Measurements from ENCODE around the gene TRERF1.

TRERF1 gene

GRCh38 chr6:42243046-42243445 is 208.7 kb downstream of the TRERF1 start:
- no peaks in the 10 kb centered on the region for H3K27me3 Mint-ChIP-seq
- H3K9me3 Mint-ChIP-seq: no peaks in the 10 kb centered on the region
- no peaks in the 10 kb centered on the region for H3K4me1 Mint-ChIP-seq
- ATAC-seq (no peak), DNase-seq (no peak)
- H3K27ac Mint-ChIP-seq: no peak overlapping the region
- no peak overlapping the region for H3K4me3 Mint-ChIP-seq
- H3K36me3 Mint-ChIP-seq (ENCODE audit: low read depth): peaks cover 1% of the 10 kb centered on the region

GRCh38 chr6:42241915-42242314 is 209.8 kb downstream of the TRERF1 start:
- DNase-seq (no peak), ATAC-seq (no peak)
- no peak overlapping the region for H3K27ac Mint-ChIP-seq
- no peak overlapping the region for H3K4me3 Mint-ChIP-seq
- peaks cover 1% of the 10 kb centered on the region for H3K36me3 Mint-ChIP-seq (ENCODE audit: low read depth)
- H3K9me3 Mint-ChIP-seq: no peaks in the 10 kb centered on the region
- H3K27me3 Mint-ChIP-seq: no peaks in the 10 kb centered on the region
- H3K4me1 Mint-ChIP-seq: peaks cover 2% of the 10 kb centered on the region

GRCh38 chr6:42239736-42240375 is 211.9 kb downstream of the TRERF1 start:
- peaks cover 9% of the 10 kb centered on the region for H3K4me1 Mint-ChIP-seq
- no peaks in the 10 kb centered on the region for H3K27me3 Mint-ChIP-seq
- no peaks in the 10 kb centered on the region for H3K36me3 Mint-ChIP-seq (ENCODE audit: low read depth)
- DNase-seq: no peak
- no peak overlapping the region for H3K27ac Mint-ChIP-seq
- no peak for ATAC-seq
- H3K4me3 Mint-ChIP-seq: no peak overlapping the region
- no peaks in the 10 kb centered on the region for H3K9me3 Mint-ChIP-seq

- H3K36me3 Mint-ChIP-seq (ENCODE audit: low read depth): no peaks in the 10 kb centered on the region
These were observed 212.4 kb downstream of the TRERF1 start for GRCh38 chr6:42239333-42239732.

DNA sequence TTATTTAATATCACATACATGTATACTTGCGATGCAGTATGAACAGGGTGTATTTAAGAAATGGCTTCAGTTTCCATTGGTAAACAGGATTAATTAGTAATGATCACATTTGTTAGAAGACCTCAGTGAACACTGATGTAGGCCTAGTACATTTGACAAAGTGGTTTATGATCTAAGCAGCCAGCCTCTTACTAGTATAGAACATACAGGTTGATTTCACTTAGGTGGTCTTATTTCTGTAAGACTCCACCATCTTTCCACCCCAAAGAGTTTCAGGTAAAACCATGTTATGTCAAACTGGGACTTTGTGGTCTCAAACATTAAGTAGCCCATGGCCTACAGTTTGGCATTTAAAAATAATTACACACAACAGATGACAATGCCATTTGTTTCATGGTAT is 213.9 kb downstream of the TRERF1 start:
- ATAC-seq (no peak), DNase-seq (no peak)
- H3K4me1 Mint-ChIP-seq: peaks cover 9% of the 10 kb centered on the region
- no peaks in the 10 kb centered on the region for H3K36me3 Mint-ChIP-seq (ENCODE audit: low read depth)
- H3K4me3 Mint-ChIP-seq: no peak overlapping the region
- no peaks in the 10 kb centered on the region for H3K27me3 Mint-ChIP-seq
- H3K9me3 Mint-ChIP-seq: no peaks in the 10 kb centered on the region
- H3K27ac Mint-ChIP-seq: no peak overlapping the region

More at GRCh38 chr6:42239333-42239732, 212.4 kb downstream of the TRERF1 start:
- no peaks in the 10 kb centered on the region for H3K27me3 Mint-ChIP-seq
- H3K9me3 Mint-ChIP-seq: no peaks in the 10 kb centered on the region
- no peak overlapping the region for H3K4me3 Mint-ChIP-seq
- H3K27ac Mint-ChIP-seq: no peak overlapping the region
- peaks cover 9% of the 10 kb centered on the region for H3K4me1 Mint-ChIP-seq
- DNase-seq: no peak
- no peak for ATAC-seq

DNA sequence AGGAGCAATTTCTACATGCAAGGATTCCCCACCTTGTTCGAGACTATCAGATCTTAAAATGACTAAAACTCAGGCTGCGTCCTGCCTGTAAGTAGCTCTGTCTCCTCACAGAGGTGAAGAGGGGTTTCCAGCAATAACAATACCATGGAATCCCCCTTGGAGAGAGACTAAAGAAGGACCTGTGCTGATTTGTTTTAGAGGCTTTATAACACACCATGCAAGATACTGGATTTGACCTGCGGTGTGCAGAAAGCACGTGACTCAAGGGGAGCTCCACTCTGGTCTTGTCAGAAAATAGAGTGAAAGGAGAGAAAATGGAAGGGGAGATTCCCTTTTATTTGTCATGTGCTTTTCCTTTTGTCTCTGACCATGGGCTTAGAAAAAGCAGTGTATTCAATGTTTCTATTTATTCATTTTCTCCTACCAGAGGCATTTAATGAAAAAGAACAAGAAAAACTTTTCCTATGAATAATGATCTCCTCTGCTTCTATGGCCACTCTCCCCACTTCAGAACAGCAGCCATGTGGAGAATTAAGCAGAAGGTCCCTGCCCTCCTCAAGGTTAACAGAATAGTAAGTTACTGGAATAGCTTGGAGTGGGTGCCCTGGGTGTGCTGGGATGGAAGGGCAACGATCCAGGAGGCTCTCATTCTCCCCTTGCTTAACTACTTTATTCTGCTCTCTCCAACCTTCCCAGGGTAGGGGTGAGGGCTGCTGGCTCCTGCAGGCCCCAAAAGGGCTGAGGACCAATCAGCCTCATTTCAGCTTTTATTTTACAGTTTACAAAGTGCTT is 214.8 kb downstream of the TRERF1 start:
- DNase-seq: no peak
- H3K4me3 Mint-ChIP-seq: no peak overlapping the region
- no peaks in the 10 kb centered on the region for H3K36me3 Mint-ChIP-seq (ENCODE audit: low read depth)
- no peaks in the 10 kb centered on the region for H3K9me3 Mint-ChIP-seq
- H3K27ac Mint-ChIP-seq: peak overlapping the region; percentile 37
- H3K27me3 Mint-ChIP-seq: no peaks in the 10 kb centered on the region
- H3K4me1 Mint-ChIP-seq: peaks cover 9% of the 10 kb centered on the region
- peak; percentile 59 for ATAC-seq

DNA sequence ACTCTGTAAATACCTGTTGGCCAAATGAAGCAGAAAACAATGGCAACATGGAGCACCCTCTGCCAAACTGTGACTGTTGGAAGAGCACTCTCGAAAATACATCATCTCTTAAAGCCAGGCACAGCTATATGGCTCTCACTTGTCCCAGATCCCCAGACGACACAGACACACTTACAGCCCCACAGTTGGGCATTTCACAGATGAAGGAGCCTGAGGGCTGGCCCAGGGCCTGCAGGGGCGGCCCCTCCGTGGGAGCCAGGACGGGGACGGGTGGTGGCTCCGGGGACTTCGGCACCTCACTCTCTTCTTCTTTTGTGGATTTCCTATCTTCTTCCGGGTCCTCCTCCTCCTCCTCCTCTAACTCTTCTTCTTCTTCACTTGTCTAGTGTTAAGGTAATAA is 215.7 kb downstream of the TRERF1 start:
- Mint-ChIP-seq H3K36me3 (ENCODE audit: low read depth) (no peaks in the 10 kb centered on the region), H3K27me3 (no peaks in the 10 kb centered on the region), H3K9me3 (no peaks in the 10 kb centered on the region), H3K4me1 (peaks cover 9% of the 10 kb centered on the region), H3K4me3 (no peak overlapping the region), H3K27ac (no peak overlapping the region)
- DNase-seq (no peak), ATAC-seq (no peak)

DNA sequence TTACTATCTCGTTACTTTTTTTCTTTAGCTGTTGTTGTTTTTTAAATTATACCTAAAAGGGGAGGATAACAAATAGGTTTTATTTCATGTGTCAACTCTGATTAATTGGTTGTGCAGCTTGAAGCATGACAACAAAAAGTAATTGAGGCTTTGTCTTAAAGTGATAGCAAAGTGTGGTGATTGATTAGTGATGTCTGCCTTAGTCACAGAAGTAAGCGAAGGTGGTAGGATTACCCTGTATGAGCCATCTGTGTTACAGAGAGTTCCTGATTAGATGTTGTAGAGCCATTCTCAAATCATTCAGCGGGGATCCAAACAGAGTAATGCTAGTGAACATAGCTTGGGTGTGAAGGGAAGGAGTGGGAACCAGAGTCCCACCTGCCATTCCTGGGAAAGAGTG is 219.7 kb downstream of the TRERF1 start:
- H3K27ac Mint-ChIP-seq: no peak overlapping the region
- H3K9me3 Mint-ChIP-seq: no peaks in the 10 kb centered on the region
- H3K4me3 Mint-ChIP-seq: no peak overlapping the region
- no peaks in the 10 kb centered on the region for H3K36me3 Mint-ChIP-seq (ENCODE audit: low read depth)
- no peaks in the 10 kb centered on the region for H3K27me3 Mint-ChIP-seq
- no peak for ATAC-seq
- H3K4me1 Mint-ChIP-seq: peaks cover 7% of the 10 kb centered on the region
- DNase-seq: no peak

- Mint-ChIP-seq H3K36me3 (ENCODE audit: low read depth) (no peaks in the 10 kb centered on the region), H3K4me1 (no peaks in the 10 kb centered on the region), H3K27ac (no peak overlapping the region), H3K9me3 (no peaks in the 10 kb centered on the region), H3K27me3 (no peaks in the 10 kb centered on the region), H3K4me3 (no peak overlapping the region)
- DNase-seq (no peak), ATAC-seq (no peak)
These were observed 221.1 kb downstream of the TRERF1 start for GRCh38 chr6:42230345-42231321.

DNA sequence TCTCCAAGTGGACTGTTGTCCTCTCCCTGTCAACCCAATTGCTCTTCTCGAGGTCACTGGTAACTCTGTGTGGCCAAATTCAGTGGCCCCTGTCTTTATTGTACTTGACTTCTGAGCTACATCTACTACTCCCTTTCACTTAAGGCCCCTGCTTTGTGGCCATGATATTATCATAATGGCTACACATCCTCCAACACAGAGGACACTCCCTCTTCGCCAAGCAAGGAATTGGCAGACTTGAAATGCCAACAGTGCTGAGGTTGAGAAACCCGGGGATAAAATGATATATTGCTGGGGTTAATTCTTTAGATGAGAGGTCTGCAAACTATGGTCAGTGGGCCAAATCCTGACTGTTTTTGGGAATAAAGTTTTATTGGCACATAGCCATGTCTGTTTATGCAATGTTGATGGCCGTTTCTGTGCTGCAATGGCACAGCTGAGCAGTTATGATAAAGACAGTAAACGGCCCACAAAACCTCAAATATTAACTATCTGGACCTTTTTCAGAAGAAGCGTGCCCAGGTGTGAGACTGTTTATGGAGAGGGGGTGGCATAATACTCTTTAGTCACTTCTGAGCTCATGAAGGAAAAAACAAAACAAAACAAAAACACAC is 222.1 kb downstream of the TRERF1 start:
- no peaks in the 10 kb centered on the region for H3K9me3 Mint-ChIP-seq
- peaks cover 8% of the 10 kb centered on the region for H3K4me1 Mint-ChIP-seq
- DNase-seq (no peak), ATAC-seq (no peak)
- no peak overlapping the region for H3K27ac Mint-ChIP-seq
- H3K4me3 Mint-ChIP-seq: no peak overlapping the region
- no peaks in the 10 kb centered on the region for H3K36me3 Mint-ChIP-seq (ENCODE audit: low read depth)
- no peaks in the 10 kb centered on the region for H3K27me3 Mint-ChIP-seq

DNA sequence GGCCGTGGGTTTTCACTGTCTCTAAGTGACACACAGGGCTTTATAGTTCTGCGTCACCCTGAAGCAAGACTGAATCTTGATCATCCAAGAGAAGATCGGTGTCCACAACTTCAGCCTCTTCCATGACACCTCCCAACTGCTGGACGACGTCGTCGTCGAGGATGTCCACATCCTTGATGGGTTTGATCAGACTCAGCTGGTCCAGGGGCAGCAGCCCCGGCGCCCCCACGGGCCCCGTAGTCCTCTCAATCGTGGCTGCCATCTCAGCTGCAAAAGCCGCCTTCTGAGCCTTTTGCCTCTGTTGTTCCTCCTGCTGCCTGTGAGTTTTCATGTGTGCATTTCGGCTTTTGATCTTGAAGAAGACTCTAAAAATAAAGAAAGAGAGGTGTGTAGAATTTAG is 223.4 kb downstream of the TRERF1 start:
- Mint-ChIP-seq H3K36me3 (ENCODE audit: low read depth) (no peaks in the 10 kb centered on the region), H3K4me3 (no peak overlapping the region), H3K27me3 (no peaks in the 10 kb centered on the region), H3K9me3 (no peaks in the 10 kb centered on the region), H3K27ac (no peak overlapping the region), H3K4me1 (peaks cover 17% of the 10 kb centered on the region)
- ATAC-seq (no peak), DNase-seq (no peak)

DNA sequence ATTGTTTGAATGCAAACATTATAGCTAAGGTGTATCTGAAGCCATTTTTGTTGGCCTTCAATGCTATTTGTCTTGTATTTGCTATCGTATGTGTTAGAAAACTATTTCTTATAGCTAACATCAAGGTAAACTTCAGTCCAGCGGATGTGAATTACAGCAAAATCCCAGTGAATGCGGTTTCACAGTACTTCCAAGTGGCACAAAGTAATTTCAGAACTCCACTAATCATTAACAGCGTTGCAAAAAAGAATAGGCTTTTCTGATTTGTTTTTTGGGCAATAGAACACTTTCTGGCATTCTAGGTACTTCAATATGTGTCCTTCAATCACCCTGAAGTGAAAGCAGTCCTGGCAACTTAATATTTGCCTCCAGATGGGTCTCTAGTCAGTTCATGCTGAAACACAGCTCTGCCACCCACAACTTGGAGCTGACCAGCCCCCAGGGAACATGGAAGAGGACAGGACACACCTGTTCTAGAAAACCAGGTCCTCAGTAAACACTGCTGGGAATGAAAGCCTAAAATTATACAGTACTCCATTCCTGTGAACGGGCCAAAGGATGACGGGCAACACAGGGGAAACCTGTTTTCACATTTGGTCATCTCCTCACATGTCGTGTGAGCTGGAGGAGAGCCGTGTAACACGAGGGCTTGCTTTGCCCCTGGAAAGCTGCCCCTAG is 224.4 kb downstream of the TRERF1 start:
- Mint-ChIP-seq H3K27ac (no peak overlapping the region), H3K9me3 (no peaks in the 10 kb centered on the region), H3K4me3 (no peak overlapping the region), H3K4me1 (peaks cover 17% of the 10 kb centered on the region), H3K27me3 (no peaks in the 10 kb centered on the region), H3K36me3 (ENCODE audit: low read depth) (no peaks in the 10 kb centered on the region)
- no peak for DNase-seq
- no peak for ATAC-seq

DNA sequence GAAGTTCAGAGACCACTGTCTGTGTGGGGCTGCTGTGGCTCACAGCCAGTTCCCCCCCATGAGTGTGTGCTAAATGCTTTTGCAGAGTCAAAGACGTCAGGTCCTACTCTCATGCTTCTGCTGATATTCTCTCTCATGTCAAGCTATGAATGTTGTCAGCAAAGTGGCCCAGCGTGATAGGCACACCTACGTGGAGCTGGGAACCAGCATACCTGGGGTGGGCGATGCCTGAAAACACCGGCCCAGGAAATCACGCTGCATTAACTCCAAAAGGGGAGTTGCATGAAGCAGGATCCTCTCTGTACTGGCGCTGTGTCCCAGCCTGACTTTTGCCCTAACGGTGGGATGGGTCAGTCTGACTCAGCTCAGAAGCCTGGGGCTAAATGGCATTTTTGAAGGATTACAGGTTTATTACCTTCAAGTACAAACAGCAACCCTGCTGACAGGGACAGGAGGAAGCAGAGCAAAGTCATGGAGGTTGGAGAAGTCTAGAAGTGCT is 225.0 kb downstream of the TRERF1 start:
- Mint-ChIP-seq H3K4me1 (peaks cover 18% of the 10 kb centered on the region), H3K4me3 (no peak overlapping the region), H3K27me3 (no peaks in the 10 kb centered on the region), H3K27ac (no peak overlapping the region), H3K36me3 (ENCODE audit: low read depth) (no peaks in the 10 kb centered on the region), H3K9me3 (no peaks in the 10 kb centered on the region)
- DNase-seq: no peak
- no peak for ATAC-seq

DNA sequence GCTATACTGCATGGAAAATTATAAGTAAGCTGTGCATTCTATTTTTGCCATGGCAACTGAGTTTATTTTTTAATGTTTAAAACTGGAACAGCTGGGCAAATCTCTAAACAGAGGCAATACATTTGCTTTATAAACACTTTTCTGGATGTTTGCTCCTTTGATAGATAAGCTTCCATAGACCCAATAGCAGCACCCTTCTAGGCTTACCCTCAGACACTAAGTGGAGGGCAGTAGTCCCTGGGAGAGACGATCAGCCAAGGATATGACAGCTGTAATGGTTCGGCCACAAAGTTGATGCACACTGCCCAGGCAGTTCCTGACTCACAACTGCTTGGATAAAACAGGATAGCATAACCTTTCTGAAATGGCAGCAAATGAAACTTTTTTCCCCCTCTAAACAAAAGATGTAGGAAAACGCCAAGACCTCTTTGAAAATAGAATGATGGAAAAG is 225.5 kb downstream of the TRERF1 start:
- Mint-ChIP-seq H3K4me1 (peaks cover 21% of the 10 kb centered on the region), H3K4me3 (no peak overlapping the region), H3K9me3 (no peaks in the 10 kb centered on the region), H3K27ac (no peak overlapping the region), H3K36me3 (ENCODE audit: low read depth) (no peaks in the 10 kb centered on the region), H3K27me3 (no peaks in the 10 kb centered on the region)
- ATAC-seq (no peak), DNase-seq (no peak)

All from activated naive CD8-positive, alpha-beta T cell treated with anti-CD3 and anti-CD28 coated beads, Interleukin-2, amount 50 U/mL, for 24 hours (primary cell).